PC-9 (cell line): ENCODE measurements around the gene PPM1J. TPM values are rescaled to one million over a fixed set of nuclear protein-coding genes. Genes with fewer than 3 reads are reported as not detected.
"Not testable (repeated sequence)": the region's sequence is repeated elsewhere in the genome, so short reads cannot be mapped to it uniquely, and the experiment has no call there.

Experiments used
- BruUV-seq: library from RNA; stranded (reverse); fragments of 400-500 nt; replicated peaks from 2 replicates; lab custom pipeline; 2021; lab: Mats Ljungman, UMichigan
- CTCF ChIA-PET: fragments of 300-600 bp; sonication (Branson Sonifier 250); formaldehyde crosslinking; loops from one replicate; lab custom pipeline; 2022; ENCODE audit warnings: antibody characterized with exemption; lab: Charles Lee
- POLR2A ChIA-PET: fragments of 300-600 bp; sonication (Branson Sonifier 250); formaldehyde crosslinking; loops from one replicate; lab custom pipeline; 2022; ENCODE audit warnings: antibody characterized with exemption; ENCODE audit not compliant: unreplicated experiment; lab: Charles Lee
- DNase-seq, 2 experiments: peaks; one replicate each; pipeline versions ENCODE4 v3.0.0 to v3.0.0-alpha.2; 2015 to 2022; ENCODE audit warnings: mixed read lengths in 1 of 2
- H2AFZ ChIP-seq: fragments of 200-600 bp; sonication (generic); 2 replicates; pipeline ENCODE4 v1.8.1; 2017; ENCODE audit warnings: antibody characterized with exemption
- H3F3A ChIP-seq: fragments of 200-600 bp; sonication (generic); 2 replicates; pipeline ENCODE4 v1.8.1; 2017; ENCODE audit warnings: antibody characterized with exemption, mild to moderate bottlenecking, low read depth; ENCODE audit not compliant: insufficient read depth
- H3K27ac ChIP-seq: fragments of 200-600 bp; sonication (generic); 2 replicates; pipeline ENCODE4 v1.6.1; 2016; ENCODE audit warnings: mixed run types
- H3K27me3 ChIP-seq: fragments of 200-600 bp; sonication (generic); 2 replicates; pipeline ENCODE4 v1.6.1; 2016; ENCODE audit warnings: low read depth, mixed run types; ENCODE audit not compliant: insufficient read depth
- H3K36me3 ChIP-seq: fragments of 200-600 bp; sonication (generic); 2 replicates; pipeline ENCODE4 v1.6.1; 2016; ENCODE audit warnings: low read depth, mixed run types
- H3K4me1 ChIP-seq: fragments of 200-600 bp; sonication (generic); replicated peaks from 2 replicates; pipeline ENCODE4 v1.6.1; 2016; ENCODE audit warnings: mixed run types; ENCODE audit not compliant: insufficient read depth
- H3K4me2 ChIP-seq: fragments of 200-600 bp; sonication (generic); 2 replicates; pipeline ENCODE4 v1.6.1; 2017; ENCODE audit warnings: mixed run types
- H3K4me3 ChIP-seq: fragments of 200-600 bp; sonication (generic); 2 replicates; pipeline ENCODE4 v1.6.1; 2016; ENCODE audit warnings: mixed run types
- H3K79me2 ChIP-seq: fragments of 200-600 bp; sonication (generic); 2 replicates; pipeline ENCODE4 v1.6.1; 2017; ENCODE audit warnings: low read depth, mixed run types
- H3K9me2 ChIP-seq: fragments of 200-600 bp; sonication (generic); 2 replicates; pipeline ENCODE4 v1.8.1; 2017; ENCODE audit warnings: mild to moderate bottlenecking; ENCODE audit not compliant: insufficient read depth
- H3K9me3 ChIP-seq: fragments of 200-600 bp; sonication (generic); 2 replicates; pipeline ENCODE4 v1.8.1; 2016; ENCODE audit warnings: low read depth; ENCODE audit not compliant: insufficient read depth
- H4K20me1 ChIP-seq: fragments of 200-600 bp; sonication (generic); 2 replicates; pipeline ENCODE4 v1.8.1; 2017; ENCODE audit not compliant: insufficient read depth
- CTCF ChIP-seq: fragments of 200-600 bp; sonication (generic); conservative IDR thresholded peaks from 2 replicates; pipeline ENCODE4 v1.6.1; 2017; ENCODE audit warnings: mixed run types, antibody characterized with exemption, mild to moderate bottlenecking, moderate library complexity
- EZH2 ChIP-seq: fragments of 200-600 bp; sonication (generic); IDR thresholded peaks from 2 replicates; pipeline ENCODE4 v1.8.0; 2017; ENCODE audit warnings: antibody characterized with exemption, low read depth
- intact Hi-C: fragments of 100-400 bp; cut with micrococcal nuclease; formaldehyde crosslinking; loops from one replicate; pipeline ENCODE4 v1.10.0; 2022; ENCODE audit not compliant: unreplicated experiment
- total RNA-seq: library from RNA; stranded (reverse); gene quantifications from 2 replicates; pipeline ENCODE4 v1.2.3, GENCODE V29; 2021

Gene PPM1J
- total RNA-seq, 1 experiment from 2014 or later: 6.0 TPM

GRCh38 chr1:112723511-112723839 is 8.3 kb upstream of the PPM1J start:
- Histone ChIP-seq H3K9me2 (no peaks in the 10 kb centered on the region), H3K79me2 (no peaks in the 10 kb centered on the region), H3K4me3 (no peak overlapping the region), H3K27me3 (no peaks in the 10 kb centered on the region), H4K20me1 (no peaks in the 10 kb centered on the region), H3K4me1 (no peaks in the 10 kb centered on the region), H2AFZ (no peak overlapping the region), H3K4me2 (no peak overlapping the region), H3K9me3 (no peaks in the 10 kb centered on the region), H3K36me3 (no peaks in the 10 kb centered on the region), H3K27ac (no peak overlapping the region), H3F3A (0 out of 2 replicates have a peak, but pooled peaks cover 4% of the 10 kb centered on the region)
- CTCF ChIA-PET: no interaction called here
- intact Hi-C loops: no loop called here
- TF ChIP-seq CTCF: no peak
- TF ChIP-seq EZH2: no peak
- no TSS peak for BruUV-seq
- POLR2A ChIA-PET: no interaction called here
- no peak for DNase-seq

DNA sequence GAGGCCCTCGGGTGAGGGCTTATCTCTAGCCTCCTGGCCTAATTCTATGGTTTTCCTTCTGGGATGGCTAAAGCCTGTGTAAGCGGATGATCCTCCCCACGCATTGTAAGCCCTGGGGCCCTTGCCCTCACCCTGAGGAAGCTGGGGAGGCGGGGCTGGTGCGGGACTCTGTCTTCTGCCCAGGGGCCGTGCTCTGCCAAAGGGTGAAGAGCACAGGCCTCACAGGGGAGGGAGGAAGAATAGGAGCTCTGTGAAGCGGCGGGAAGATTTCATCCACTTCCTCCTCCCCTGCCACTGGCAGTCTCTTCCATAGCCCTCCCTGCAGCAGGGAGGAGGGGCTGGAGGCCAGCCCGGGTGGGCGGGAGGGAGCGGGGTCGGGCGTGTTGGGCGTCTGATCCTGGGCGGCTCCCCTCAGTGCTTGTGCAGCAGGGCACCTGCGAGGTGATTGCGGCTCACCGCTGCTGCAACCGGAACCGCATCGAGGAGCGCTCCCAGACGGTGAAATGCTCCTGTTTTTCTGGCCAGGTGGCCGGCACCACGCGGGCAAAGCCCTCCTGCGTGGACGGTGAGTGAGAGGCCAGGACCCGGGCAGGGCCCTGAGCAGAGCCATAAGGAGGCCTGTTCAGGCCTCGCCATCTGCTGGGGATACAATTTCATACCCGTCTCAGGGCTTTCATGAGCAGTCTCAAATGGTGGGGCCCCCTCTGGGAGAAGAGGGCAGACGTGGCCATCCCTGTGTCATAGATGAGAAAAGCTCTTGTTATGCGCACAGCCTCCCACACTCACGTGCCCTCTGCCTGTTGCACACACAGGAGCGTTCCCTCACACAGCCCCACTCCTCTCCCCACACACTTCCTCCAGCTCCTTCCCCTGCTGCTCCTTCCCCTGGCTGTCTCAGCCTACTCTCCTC is 7.7 kb upstream of the PPM1J start:
- no peak overlapping the region for H3K4me3 ChIP-seq
- ChIA-PET CTCF (interaction anchor here (1.1 kb wide), 1 partner anchor 81 kb away, joined by 3 read pairs; no protein-coding TSS in a partner anchor), POLR2A (no interaction called here)
- H3K4me2 ChIP-seq: no peak overlapping the region
- TF ChIP-seq CTCF (no peak), EZH2 (no peak)
- no peaks in the 10 kb centered on the region for H4K20me1 ChIP-seq
- 0 out of 2 replicates have a peak, but pooled peaks cover 4% of the 10 kb centered on the region for H3F3A ChIP-seq
- H3K27ac ChIP-seq: no peak overlapping the region
- no peaks in the 10 kb centered on the region for H3K4me1 ChIP-seq
- intact Hi-C loops: no loop called here
- no peak overlapping the region for H2AFZ ChIP-seq
- no peaks in the 10 kb centered on the region for H3K27me3 ChIP-seq
- no peaks in the 10 kb centered on the region for H3K36me3 ChIP-seq
- BruUV-seq: no TSS peak
- peak in 1 of 2 experiments; percentile 24 for DNase-seq
- H3K79me2 ChIP-seq: no peaks in the 10 kb centered on the region
- H3K9me2 ChIP-seq: no peaks in the 10 kb centered on the region
- H3K9me3 ChIP-seq: no peaks in the 10 kb centered on the region

DNA sequence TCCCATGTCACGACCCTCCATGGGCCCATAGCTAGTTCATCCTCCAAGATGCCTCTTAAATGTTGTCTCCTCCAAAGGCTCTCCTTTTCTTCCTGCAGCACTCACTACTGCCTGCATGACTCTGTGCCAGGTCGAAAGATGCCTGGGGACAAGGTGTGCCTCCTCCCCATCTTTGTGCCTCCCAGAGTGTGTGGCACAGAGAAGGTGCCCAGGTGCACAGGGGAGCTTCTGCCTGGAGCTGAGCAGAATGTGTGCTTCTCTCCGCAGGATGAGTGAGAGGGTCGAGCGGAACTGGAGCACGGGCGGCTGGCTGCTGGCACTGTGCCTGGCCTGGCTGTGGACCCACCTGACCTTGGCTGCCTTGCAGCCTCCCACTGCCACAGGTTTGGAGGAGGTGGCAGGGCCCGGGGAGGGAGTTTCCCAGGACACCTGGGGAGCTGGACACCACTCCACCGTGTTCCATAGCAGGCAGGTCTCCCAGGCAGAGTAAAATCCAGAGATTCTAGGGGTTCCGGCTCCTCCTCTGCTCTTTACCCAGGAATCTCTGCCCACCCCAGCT is 6.9 kb upstream of the PPM1J start:
- Histone ChIP-seq H2AFZ (no peak overlapping the region), H3K9me3 (no peaks in the 10 kb centered on the region), H3K4me2 (no peak overlapping the region), H3K79me2 (no peaks in the 10 kb centered on the region), H3K27ac (no peak overlapping the region), H4K20me1 (no peaks in the 10 kb centered on the region), H3F3A (0 out of 2 replicates have a peak, but pooled peaks cover 4% of the 10 kb centered on the region), H3K4me1 (no peaks in the 10 kb centered on the region), H3K4me3 (no peak overlapping the region), H3K36me3 (no peaks in the 10 kb centered on the region), H3K9me2 (no peaks in the 10 kb centered on the region), H3K27me3 (no peaks in the 10 kb centered on the region)
- ChIA-PET POLR2A (no interaction called here), CTCF (interaction anchor here (1.1 kb wide), 1 partner anchor 81 kb away, joined by 3 read pairs; no protein-coding TSS in a partner anchor)
- TF ChIP-seq CTCF: no peak
- no peak for TF ChIP-seq EZH2
- intact Hi-C loops: no loop called here
- no peak for DNase-seq
- no TSS peak for BruUV-seq

- H3K4me2 ChIP-seq, H3F3A ChIP-seq, DNase-seq, H3K4me1 ChIP-seq, H4K20me1 ChIP-seq, H3K27ac ChIP-seq, H2AFZ ChIP-seq, intact Hi-C loops, H3K36me3 ChIP-seq, H3K27me3 ChIP-seq, H3K79me2 ChIP-seq, H3K4me3 ChIP-seq, H3K9me2 ChIP-seq, H3K9me3 ChIP-seq, BruUV-seq: not testable (repeated sequence)
- CTCF ChIA-PET: interaction anchor here (0.6 to 0.7 kb wide), 2 partner anchors 17 to 86 kb away, joined by 3 to 9 read pairs; no protein-coding TSS in a partner anchor
- POLR2A ChIA-PET: interaction anchor here (0.7 kb wide), 1 partner anchor 1209 kb away, joined by 6 read pairs; no protein-coding TSS in a partner anchor
Measured at GRCh38 chr1:112721294-112721693, 6.2 kb upstream of the PPM1J start.
